Activated CD8-positive, alpha-beta T cell treated with anti-CD3 and anti-CD28 coated beads for 36 hours (primary cell): Measurements from ENCODE around the gene ATAD2B. TPM values are rescaled to one million over a fixed set of nuclear protein-coding genes. Genes with fewer than 3 reads are reported as not detected.

Source experiments
- ATAC-seq: fragments of 200-7000 bp; cut with Tn5 transposase; one replicate; pipeline ENCODE4 v1.10.0; 2021; ENCODE audit warnings: mild to moderate bottlenecking, moderate library complexity
- CTCF ChIA-PET: fragments of 350-600 bp; sonication (Branson Sonifier 250); formaldehyde crosslinking; loops from one replicate; lab custom pipeline; 2021; ENCODE audit warnings: antibody characterized with exemption; lab: Charles Lee
- POLR2A ChIA-PET: fragments of 350-600 bp; sonication (Branson Sonifier 250); formaldehyde crosslinking; loops from one replicate; lab custom pipeline; 2021; ENCODE audit warnings: antibody characterized with exemption; lab: Charles Lee
- DNase-seq: peaks from one replicate; pipeline ENCODE4 v3.0.0-alpha.2; 2020
- H3K27ac Mint-ChIP-seq: one replicate; pipeline ENCODE4 v1.8.0; 2021; ENCODE audit warnings: mild to moderate bottlenecking, mixed read lengths
- H3K27me3 Mint-ChIP-seq: one replicate; pipeline ENCODE4 v1.8.0; 2021; ENCODE audit warnings: mixed read lengths
- H3K36me3 Mint-ChIP-seq: one replicate; pipeline ENCODE4 v1.8.0; 2021; ENCODE audit warnings: low read depth, mixed read lengths
- H3K4me1 Mint-ChIP-seq: one replicate; pipeline ENCODE4 v1.8.0; 2021; ENCODE audit warnings: low read depth, mixed read lengths
- H3K4me3 Mint-ChIP-seq: one replicate; pipeline ENCODE4 v1.8.0; 2021; ENCODE audit warnings: mild to moderate bottlenecking, moderate library complexity, mixed read lengths
- H3K9me3 Mint-ChIP-seq: one replicate; pipeline ENCODE4 v1.8.0; 2021; ENCODE audit warnings: mixed read lengths
- intact Hi-C: fragments of 100-400 bp; cut with micrococcal nuclease; formaldehyde crosslinking; loops from one replicate; pipeline ENCODE4 v1.10.0; 2022
- total RNA-seq, 2 experiments: library from RNA; stranded (reverse); gene quantifications; one replicate each; pipeline ENCODE4 v1.2.3, GENCODE V29; 2021
- TF ChIP-seq, protein P1 (sequence below): fragments of 200-600 bp; IDR thresholded peaks from one replicate; pipeline ENCODE4 v1.8.0; 2022; ENCODE audit warnings: antibody characterized with exemption, mild to moderate bottlenecking

Gene ATAD2B
- total RNA-seq, 2 experiments from 2014 or later, result 12.5 to 13.2 TPM

DNA sequence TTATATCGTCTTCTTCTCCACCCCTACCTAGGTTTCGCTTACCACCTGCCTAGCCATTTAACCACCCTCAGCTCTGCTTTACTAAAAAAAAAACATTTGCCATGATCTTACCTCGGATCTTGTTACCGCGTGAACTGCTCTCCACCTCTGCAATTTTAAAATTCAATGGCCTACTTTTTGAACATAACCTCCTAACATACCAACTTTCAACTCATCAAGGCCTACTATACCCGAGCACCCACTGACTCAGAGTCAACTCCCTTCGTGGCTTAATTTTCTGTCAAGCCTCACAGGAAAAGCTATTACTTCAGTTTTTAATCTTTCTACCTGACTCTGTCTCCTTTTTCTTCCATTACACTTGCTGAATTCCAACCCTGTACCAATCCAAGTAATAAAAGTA is 55.7 kb downstream of the ATAD2B start:
- CTCF ChIA-PET, result interaction anchor here (0.8 to 1.7 kb wide), 3 partner anchors 8 to 56 kb away, joined by 3 to 4 read pairs (median 3); partner anchors contain the start of gene ATAD2B
- H3K27me3 Mint-ChIP-seq, result no peaks in the 10 kb centered on the region
- intact Hi-C loops, result no loop called here
- DNase-seq (no peak), ATAC-seq (no peak)
- peaks cover 23% of the 10 kb centered on the region for H3K36me3 Mint-ChIP-seq
- POLR2A ChIA-PET, result no interaction called here
- no peak overlapping the region for H3K4me3 Mint-ChIP-seq
- H3K27ac Mint-ChIP-seq, result no peak overlapping the region
- H3K9me3 Mint-ChIP-seq, result no peaks in the 10 kb centered on the region
- TF ChIP-seq, protein P1, sequence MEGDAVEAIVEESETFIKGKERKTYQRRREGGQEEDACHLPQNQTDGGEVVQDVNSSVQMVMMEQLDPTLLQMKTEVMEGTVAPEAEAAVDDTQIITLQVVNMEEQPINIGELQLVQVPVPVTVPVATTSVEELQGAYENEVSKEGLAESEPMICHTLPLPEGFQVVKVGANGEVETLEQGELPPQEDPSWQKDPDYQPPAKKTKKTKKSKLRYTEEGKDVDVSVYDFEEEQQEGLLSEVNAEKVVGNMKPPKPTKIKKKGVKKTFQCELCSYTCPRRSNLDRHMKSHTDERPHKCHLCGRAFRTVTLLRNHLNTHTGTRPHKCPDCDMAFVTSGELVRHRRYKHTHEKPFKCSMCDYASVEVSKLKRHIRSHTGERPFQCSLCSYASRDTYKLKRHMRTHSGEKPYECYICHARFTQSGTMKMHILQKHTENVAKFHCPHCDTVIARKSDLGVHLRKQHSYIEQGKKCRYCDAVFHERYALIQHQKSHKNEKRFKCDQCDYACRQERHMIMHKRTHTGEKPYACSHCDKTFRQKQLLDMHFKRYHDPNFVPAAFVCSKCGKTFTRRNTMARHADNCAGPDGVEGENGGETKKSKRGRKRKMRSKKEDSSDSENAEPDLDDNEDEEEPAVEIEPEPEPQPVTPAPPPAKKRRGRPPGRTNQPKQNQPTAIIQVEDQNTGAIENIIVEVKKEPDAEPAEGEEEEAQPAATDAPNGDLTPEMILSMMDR, result no peak
- peaks cover 5% of the 10 kb centered on the region for H3K4me1 Mint-ChIP-seq

DNA sequence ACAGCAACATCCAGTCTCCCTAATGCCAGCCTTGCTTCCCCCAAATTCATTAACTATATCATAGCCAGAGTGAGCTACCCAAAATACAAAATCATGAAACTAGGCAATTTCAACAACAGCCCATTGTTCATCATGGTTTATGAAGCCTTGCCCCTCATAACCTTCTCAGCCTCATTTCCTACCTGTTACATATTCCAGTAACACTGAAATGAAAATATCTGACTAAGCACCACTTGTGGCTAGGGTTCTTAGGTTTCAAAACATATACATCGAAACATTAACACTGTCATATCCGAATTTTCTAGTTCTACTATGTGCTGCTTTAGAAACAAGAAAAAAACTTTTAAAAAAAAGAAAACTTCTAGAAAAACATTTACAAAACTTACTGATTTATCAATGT is 59.5 kb downstream of the ATAD2B start:
- Mint-ChIP-seq H3K27ac (peak overlapping the region; percentile 6), H3K4me1 (peaks cover 5% of the 10 kb centered on the region), H3K27me3 (no peaks in the 10 kb centered on the region), H3K9me3 (no peaks in the 10 kb centered on the region), H3K4me3 (no peak overlapping the region), H3K36me3 (peaks cover 22% of the 10 kb centered on the region)
- TF ChIP-seq, protein P1, result no peak
- ATAC-seq (peak; percentile 27), DNase-seq (no peak)
- CTCF ChIA-PET, result no interaction called here
- intact Hi-C loops, result no loop called here
- POLR2A ChIA-PET, result interaction anchor here (0.8 kb wide), 1 partner anchor 18 kb away, joined by 3 read pairs; no protein-coding TSS in a partner anchor

DNA sequence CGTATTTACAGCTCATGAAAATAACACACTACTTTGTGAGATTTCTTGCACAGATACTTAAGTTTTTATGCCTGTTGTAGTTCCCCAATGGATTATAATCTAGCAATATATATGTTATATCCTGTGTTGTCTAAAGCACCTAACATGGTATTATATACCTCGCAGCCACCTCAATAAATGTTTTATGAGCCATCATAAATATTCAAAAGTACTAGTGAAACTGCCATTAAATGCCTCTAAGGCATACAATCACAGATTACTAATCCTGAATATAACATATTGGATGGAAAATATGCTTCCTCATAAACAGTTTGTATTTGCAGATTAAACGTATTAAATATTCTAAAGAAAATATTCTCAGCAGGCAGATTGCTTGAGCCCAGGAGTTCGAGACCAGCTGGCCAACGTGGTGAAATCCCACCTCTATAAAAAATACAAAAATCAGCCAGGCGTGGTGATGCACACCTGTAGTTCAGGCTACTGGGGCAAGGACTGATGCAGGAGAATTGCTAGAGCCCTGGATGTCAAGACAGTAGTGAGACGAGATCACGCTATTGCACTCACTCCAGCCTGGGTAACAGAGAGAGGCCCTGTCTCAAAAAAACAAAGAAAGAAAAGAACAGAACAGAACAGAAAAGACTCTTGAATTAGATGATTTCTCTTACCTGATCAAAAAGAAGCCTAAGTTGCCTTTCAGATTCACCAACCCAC is 64.1 kb downstream of the ATAD2B start:
- no peak overlapping the region for H3K4me3 Mint-ChIP-seq
- POLR2A ChIA-PET, result interaction anchor here (1.4 kb wide), 1 partner anchor 65 kb away, joined by 3 read pairs; no protein-coding TSS in a partner anchor
- intact Hi-C loops, result no loop called here
- H3K27me3 Mint-ChIP-seq, result no peaks in the 10 kb centered on the region
- DNase-seq (no peak), ATAC-seq (no peak)
- peaks cover 16% of the 10 kb centered on the region for H3K36me3 Mint-ChIP-seq
- H3K4me1 Mint-ChIP-seq, result peaks cover 4% of the 10 kb centered on the region
- no peaks in the 10 kb centered on the region for H3K9me3 Mint-ChIP-seq
- CTCF ChIA-PET, result interaction anchor here (0.9 to 1.0 kb wide), 2 partner anchors 9 to 64 kb away, joined by 3 read pairs; partner anchors contain the start of gene ATAD2B
- no peak overlapping the region for H3K27ac Mint-ChIP-seq
- TF ChIP-seq, protein P1, result no peak

DNA sequence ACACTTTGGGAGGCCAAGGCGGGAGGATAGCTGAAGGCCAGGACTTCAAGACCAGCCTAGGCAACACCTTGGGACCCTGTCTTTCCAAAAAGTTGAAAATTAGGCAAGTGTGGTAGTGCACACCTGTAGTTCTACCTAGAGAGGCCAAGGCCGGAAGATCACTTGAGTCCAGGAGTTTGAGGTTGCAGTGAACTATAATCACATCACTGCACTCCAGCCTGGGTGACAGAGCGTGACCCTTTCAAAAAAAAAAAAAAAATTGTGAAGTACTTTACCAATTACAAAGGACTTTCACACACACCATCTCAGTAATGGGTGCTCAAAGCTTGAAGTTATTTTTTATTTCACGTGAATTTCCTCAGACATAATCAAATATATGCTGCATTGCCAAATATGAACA is 65.0 kb downstream of the ATAD2B start:
- Mint-ChIP-seq H3K27ac (no peak overlapping the region), H3K4me3 (no peak overlapping the region), H3K36me3 (peaks cover 10% of the 10 kb centered on the region), H3K9me3 (no peaks in the 10 kb centered on the region), H3K4me1 (no peaks in the 10 kb centered on the region), H3K27me3 (no peaks in the 10 kb centered on the region)
- no peak for DNase-seq
- CTCF ChIA-PET, result interaction anchor here (1.0 kb wide), 1 partner anchor 65 kb away, joined by 3 read pairs; the partner anchor contains the start of gene ATAD2B
- TF ChIP-seq, protein P1, result no peak
- intact Hi-C loops, result no loop called here
- ATAC-seq, result no peak
- POLR2A ChIA-PET, result no interaction called here

DNA sequence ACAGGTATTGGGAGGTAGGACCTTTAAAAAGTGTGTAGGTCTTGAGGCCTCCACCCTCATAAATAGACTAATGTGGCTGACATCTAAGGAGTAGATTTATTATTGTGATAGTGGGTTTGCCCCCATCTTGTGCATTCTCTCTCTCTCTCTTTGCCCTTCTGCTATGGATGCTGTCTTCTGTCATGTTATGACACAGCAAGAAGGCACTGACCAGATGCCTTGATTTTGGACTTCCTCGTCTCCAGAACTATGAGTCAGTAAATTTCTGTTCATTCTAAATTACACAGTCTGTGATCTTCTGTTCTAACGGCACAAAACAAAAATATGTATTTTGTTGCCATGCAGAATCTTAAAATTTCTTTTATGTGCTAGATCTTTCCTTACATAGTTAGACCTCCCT is 66.9 kb downstream of the ATAD2B start:
- TF ChIP-seq, protein P1, result no peak
- DNase-seq (no peak), ATAC-seq (no peak)
- Mint-ChIP-seq H3K4me3 (no peak overlapping the region), H3K4me1 (no peaks in the 10 kb centered on the region), H3K9me3 (no peaks in the 10 kb centered on the region), H3K27me3 (no peaks in the 10 kb centered on the region), H3K27ac (peak overlapping the region; percentile 1), H3K36me3 (peaks cover 7% of the 10 kb centered on the region)
- POLR2A ChIA-PET, result no interaction called here
- CTCF ChIA-PET, result no interaction called here
- intact Hi-C loops, result no loop called here
